ENCODE data around the gene NECAB2.

Gene NECAB2

DNA sequence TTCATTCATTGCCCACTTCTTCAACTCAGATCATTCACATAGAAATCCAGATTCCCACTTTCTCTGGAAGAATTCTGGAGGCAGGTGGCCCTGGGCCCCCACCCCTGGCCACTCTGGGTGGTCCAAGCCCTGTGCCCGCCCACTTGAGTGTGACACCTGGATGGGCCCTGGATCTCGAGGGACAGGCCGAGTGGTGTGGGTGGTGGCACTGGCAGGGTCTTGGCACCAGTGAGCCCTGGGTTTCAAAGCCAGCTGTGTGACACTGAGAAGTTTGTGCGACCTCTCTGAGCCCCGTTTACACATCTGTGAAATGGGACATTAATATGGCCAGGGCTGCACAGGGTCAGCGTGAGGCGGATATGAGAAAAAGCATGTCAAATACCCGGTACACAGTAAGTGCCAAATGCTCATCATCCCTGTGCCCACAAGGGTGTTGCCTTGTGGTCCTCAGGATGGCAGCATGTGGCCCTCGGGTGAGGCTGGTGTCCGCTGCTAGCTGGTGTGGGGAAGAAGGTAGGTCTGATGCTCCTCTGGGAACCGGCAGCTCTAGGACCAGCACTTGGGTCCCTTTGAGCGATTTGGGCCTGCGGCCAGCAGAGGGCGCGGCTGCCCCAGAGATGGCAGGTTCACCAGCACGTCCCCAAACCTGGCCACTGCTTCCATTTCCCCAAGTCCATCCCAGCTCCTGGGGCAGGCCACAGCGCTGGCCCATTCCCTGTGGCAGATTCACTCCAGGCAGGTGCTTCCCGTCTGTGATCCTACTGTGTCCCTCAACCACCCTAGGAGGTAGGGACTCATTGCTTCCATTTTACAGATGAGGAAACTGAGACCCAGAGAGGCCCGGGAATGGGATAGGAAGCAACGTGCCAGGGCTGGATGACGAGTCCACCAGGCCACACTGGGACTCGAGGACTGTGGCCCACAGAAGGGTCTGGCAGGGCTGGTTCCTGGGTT lies 11.4 kb upstream of the NECAB2 start:
- Histone ChIP-seq H3K4me3 (replicated peaks; ENCODE audit: insufficient read depth, low read length) (no peak overlapping the region), H3K27ac (replicated peaks) (no peak overlapping the region), H3K27me3 (ENCODE audit: insufficient read depth, poor library complexity, severe bottlenecking) (no peaks in the 10 kb centered on the region)
- DNase-seq (ENCODE audit: low read depth in 1 of 2, low spot score in 1 of 2): peak; percentile 61 to 74
- no peak for TF ChIP-seq POLR2AphosphoS5 (IDR thresholded peaks at IDR 0.05; ENCODE audit: low read depth)
- TF ChIP-seq, protein P1, sequence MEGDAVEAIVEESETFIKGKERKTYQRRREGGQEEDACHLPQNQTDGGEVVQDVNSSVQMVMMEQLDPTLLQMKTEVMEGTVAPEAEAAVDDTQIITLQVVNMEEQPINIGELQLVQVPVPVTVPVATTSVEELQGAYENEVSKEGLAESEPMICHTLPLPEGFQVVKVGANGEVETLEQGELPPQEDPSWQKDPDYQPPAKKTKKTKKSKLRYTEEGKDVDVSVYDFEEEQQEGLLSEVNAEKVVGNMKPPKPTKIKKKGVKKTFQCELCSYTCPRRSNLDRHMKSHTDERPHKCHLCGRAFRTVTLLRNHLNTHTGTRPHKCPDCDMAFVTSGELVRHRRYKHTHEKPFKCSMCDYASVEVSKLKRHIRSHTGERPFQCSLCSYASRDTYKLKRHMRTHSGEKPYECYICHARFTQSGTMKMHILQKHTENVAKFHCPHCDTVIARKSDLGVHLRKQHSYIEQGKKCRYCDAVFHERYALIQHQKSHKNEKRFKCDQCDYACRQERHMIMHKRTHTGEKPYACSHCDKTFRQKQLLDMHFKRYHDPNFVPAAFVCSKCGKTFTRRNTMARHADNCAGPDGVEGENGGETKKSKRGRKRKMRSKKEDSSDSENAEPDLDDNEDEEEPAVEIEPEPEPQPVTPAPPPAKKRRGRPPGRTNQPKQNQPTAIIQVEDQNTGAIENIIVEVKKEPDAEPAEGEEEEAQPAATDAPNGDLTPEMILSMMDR (IDR thresholded peaks at IDR 0.05; ENCODE audit: insufficient read depth, low read length): peak; percentile 90
- TF ChIP-seq GABPA (IDR thresholded peaks at IDR 0.05; ENCODE audit: low read depth): no peak

DNA sequence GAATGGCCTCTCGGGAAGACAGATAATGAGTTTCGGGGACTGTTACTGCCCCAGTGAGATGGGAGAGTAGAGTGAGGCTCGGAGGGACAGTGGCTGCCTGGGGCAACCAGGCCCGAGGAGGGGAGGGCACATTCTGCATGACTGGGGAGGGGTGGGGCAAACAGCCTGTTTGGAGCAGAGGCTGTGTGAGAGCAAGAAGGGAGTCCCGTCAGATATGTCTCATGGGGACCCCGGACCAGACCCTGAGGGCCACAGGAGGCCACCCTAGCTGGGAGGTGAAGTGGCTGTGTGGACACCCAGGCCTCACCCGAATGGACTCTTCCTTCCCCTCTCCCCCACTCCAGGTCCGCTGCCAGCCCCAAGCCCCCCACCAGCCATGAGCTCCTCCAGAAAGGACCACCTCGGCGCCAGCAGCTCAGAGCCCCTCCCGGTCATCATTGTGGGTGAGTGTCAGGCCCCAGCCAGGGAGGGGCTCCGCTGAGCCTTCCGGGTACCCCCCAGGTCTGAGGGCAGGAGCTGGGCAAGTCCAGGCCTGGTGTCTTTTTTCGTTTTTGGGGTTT lies 10.7 kb upstream of the NECAB2 start:
- DNase-seq (ENCODE audit: low read depth in 1 of 2, low spot score in 1 of 2): no peak
- Histone ChIP-seq H3K27me3 (ENCODE audit: insufficient read depth, poor library complexity, severe bottlenecking) (no peaks in the 10 kb centered on the region), H3K27ac (replicated peaks) (no peak overlapping the region), H3K4me3 (replicated peaks; ENCODE audit: insufficient read depth, low read length) (no peak overlapping the region)
- TF ChIP-seq, protein P1 (IDR thresholded peaks at IDR 0.05; ENCODE audit: insufficient read depth, low read length): no peak
- no peak for TF ChIP-seq POLR2AphosphoS5 (IDR thresholded peaks at IDR 0.05; ENCODE audit: low read depth)
- no peak for TF ChIP-seq GABPA (IDR thresholded peaks at IDR 0.05; ENCODE audit: low read depth)
- no peak for TF ChIP-seq SPI1 (IDR thresholded peaks at IDR 0.05; ENCODE audit: borderline replicate concordance, low read depth)
- TF ChIP-seq, protein P2, sequence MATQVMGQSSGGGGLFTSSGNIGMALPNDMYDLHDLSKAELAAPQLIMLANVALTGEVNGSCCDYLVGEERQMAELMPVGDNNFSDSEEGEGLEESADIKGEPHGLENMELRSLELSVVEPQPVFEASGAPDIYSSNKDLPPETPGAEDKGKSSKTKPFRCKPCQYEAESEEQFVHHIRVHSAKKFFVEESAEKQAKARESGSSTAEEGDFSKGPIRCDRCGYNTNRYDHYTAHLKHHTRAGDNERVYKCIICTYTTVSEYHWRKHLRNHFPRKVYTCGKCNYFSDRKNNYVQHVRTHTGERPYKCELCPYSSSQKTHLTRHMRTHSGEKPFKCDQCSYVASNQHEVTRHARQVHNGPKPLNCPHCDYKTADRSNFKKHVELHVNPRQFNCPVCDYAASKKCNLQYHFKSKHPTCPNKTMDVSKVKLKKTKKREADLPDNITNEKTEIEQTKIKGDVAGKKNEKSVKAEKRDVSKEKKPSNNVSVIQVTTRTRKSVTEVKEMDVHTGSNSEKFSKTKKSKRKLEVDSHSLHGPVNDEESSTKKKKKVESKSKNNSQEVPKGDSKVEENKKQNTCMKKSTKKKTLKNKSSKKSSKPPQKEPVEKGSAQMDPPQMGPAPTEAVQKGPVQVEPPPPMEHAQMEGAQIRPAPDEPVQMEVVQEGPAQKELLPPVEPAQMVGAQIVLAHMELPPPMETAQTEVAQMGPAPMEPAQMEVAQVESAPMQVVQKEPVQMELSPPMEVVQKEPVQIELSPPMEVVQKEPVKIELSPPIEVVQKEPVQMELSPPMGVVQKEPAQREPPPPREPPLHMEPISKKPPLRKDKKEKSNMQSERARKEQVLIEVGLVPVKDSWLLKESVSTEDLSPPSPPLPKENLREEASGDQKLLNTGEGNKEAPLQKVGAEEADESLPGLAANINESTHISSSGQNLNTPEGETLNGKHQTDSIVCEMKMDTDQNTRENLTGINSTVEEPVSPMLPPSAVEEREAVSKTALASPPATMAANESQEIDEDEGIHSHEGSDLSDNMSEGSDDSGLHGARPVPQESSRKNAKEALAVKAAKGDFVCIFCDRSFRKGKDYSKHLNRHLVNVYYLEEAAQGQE (IDR thresholded peaks at IDR 0.05; ENCODE audit: insufficient replicate concordance, low read depth): no peak

DNA sequence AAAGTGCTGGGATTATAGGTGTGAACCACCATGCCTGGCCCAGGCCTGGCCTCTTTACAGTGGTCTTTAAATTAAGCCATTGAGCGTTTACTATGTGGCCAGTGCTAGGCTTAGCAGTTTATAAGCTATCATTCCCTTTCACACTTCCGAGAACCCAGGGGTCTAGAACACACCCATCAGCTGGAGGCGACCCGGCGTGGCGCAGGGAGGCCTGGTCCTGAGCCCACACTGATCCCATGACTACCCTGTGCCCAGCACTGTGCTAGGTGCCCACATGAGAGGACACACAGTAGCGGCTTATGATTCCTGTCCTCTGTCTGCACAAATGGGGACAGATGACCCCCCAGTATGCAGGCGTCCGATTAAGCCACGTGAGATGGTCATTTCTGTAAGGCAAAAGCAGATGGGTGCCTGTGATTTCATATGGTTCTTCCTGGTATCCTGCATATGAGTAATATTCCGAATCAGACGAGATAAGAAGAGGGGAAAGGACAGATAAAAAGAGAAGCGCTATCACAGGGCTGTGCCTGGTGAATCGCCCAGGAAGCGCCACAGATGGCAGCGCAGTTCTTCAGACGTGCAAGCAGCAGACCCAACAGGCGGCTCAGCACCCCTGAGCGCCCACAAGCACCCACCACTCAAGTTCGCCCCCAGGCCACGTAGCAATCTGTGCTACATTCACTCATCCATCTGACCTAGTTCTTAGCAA lies 9.8 kb upstream of the NECAB2 start:
- no peak overlapping the region for H3K4me3 ChIP-seq (replicated peaks; ENCODE audit: insufficient read depth, low read length)
- no peak overlapping the region for H3K27ac ChIP-seq (replicated peaks)
- no peak for DNase-seq (ENCODE audit: low read depth in 1 of 2, low spot score in 1 of 2)
- H3K27me3 ChIP-seq (ENCODE audit: insufficient read depth, poor library complexity, severe bottlenecking): no peaks in the 10 kb centered on the region
- TF ChIP-seq GABPA (IDR thresholded peaks at IDR 0.05; ENCODE audit: low read depth) (no peak), SPI1 (IDR thresholded peaks at IDR 0.05; ENCODE audit: borderline replicate concordance, low read depth) (no peak), POLR2AphosphoS5 (IDR thresholded peaks at IDR 0.05; ENCODE audit: low read depth) (no peak)
- TF ChIP-seq, protein P1 (IDR thresholded peaks at IDR 0.05; ENCODE audit: insufficient read depth, low read length): no peak
- TF ChIP-seq, protein P2 (IDR thresholded peaks at IDR 0.05; ENCODE audit: insufficient replicate concordance, low read depth): no peak
